OCI-M1 (cell line): ENCODE results near the gene SLC24A3.
"Not testable (repeated sequence)": the region's sequence is repeated elsewhere in the genome, so short reads cannot be mapped to it uniquely, and the experiment has no call there.

ENCODE experiments used
- DNase-seq: peaks from one replicate; lab custom pipeline; 2025; lab: John Stamatoyannopoulos, UW

SLC24A3 gene

GRCh38 chr20:19631410-19631809 lies 419.0 kb downstream of the SLC24A3 start:
- peak; percentile 36 for DNase-seq

GRCh38 chr20:19633985-19634384 lies 421.5 kb downstream of the SLC24A3 start:
- DNase-seq: peak; percentile 22

- not testable (repeated sequence) for DNase-seq
Measured at GRCh38 chr20:19639471-19640045, 427.1 kb downstream of the SLC24A3 start.

GRCh38 chr20:19642860-19643259 lies 430.4 kb downstream of the SLC24A3 start:
- no peak for DNase-seq

GRCh38 chr20:19644085-19644484 lies 431.6 kb downstream of the SLC24A3 start:
- DNase-seq: no peak

- no peak for DNase-seq
Measured at GRCh38 chr20:19646963-19647362, 434.5 kb downstream of the SLC24A3 start.

GRCh38 chr20:19648024-19648423 lies 435.6 kb downstream of the SLC24A3 start:
- peak; percentile 8 for DNase-seq

- DNase-seq: peak; percentile 7
Measured at GRCh38 chr20:19649041-19649440, 436.6 kb downstream of the SLC24A3 start.

GRCh38 chr20:19652591-19653026 lies 440.2 kb downstream of the SLC24A3 start:
- no peak for DNase-seq

- no peak for DNase-seq
Measured at GRCh38 chr20:19653327-19653726, 440.9 kb downstream of the SLC24A3 start.

GRCh38 chr20:19654921-19655320 lies 442.5 kb downstream of the SLC24A3 start:
- DNase-seq: no peak

GRCh38 chr20:19658137-19658536 lies 445.7 kb downstream of the SLC24A3 start:
- no peak for DNase-seq

- no peak for DNase-seq
Measured at GRCh38 chr20:19659448-19659847, 447.0 kb downstream of the SLC24A3 start.

GRCh38 chr20:19660808-19661378 lies 448.5 kb downstream of the SLC24A3 start:
- DNase-seq: no peak

- peak; percentile 85 for DNase-seq
Measured at GRCh38 chr20:19661717-19662636, 449.5 kb downstream of the SLC24A3 start.

- no peak for DNase-seq
Measured at GRCh38 chr20:19662637-19662995, 450.2 kb downstream of the SLC24A3 start.

- DNase-seq: no peak
Measured at GRCh38 chr20:19668418-19668817, 456.0 kb downstream of the SLC24A3 start.

- no peak for DNase-seq
Measured at GRCh38 chr20:19670829-19671228, 458.4 kb downstream of the SLC24A3 start.

GRCh38 chr20:19671374-19671773 lies 458.9 kb downstream of the SLC24A3 start:
- DNase-seq: no peak

- no peak for DNase-seq
Measured at GRCh38 chr20:19672498-19672897, 460.1 kb downstream of the SLC24A3 start.

GRCh38 chr20:19673575-19673974 lies 461.1 kb downstream of the SLC24A3 start:
- DNase-seq: no peak

- DNase-seq: no peak
Measured at GRCh38 chr20:19676202-19676601, 463.8 kb downstream of the SLC24A3 start.

GRCh38 chr20:19677336-19677735 lies 464.9 kb downstream of the SLC24A3 start:
- DNase-seq: no peak
